NCI-H1092 (cell line): Measurements from ENCODE around the gene PTPRT.

Experiments used
- DNase-seq: peaks from one replicate; lab custom pipeline; 2025; lab: John Stamatoyannopoulos, UW

The PTPRT gene

GRCh38 chr20:42376131-42376530 lies 813.6 kb downstream of the PTPRT start:
- no peak for DNase-seq

DNA sequence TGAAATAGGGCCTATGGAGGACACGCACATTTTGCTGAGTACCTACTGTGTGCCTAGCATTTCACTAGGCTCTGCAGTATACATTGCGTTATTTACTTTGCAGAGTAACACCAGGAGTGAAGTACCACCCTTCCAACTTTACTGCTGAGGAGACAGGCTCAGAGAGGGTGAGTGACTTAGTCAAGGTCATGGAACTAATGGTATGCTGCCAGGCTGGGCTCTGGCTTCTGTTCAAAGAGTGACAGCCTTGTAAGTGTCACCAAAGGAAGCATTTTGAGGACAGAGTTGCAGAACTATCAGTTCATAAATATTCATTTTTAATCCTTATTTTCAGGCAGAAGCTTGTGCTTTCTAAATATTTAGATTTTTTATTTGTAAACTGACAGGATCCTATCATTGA lies 816.7 kb downstream of the PTPRT start:
- no peak for DNase-seq

- no peak for DNase-seq
Measured at GRCh38 chr20:42370075-42370474, 819.6 kb downstream of the PTPRT start.

GRCh38 chr20:42368910-42369309 lies 820.8 kb downstream of the PTPRT start:
- DNase-seq, result no peak

DNA sequence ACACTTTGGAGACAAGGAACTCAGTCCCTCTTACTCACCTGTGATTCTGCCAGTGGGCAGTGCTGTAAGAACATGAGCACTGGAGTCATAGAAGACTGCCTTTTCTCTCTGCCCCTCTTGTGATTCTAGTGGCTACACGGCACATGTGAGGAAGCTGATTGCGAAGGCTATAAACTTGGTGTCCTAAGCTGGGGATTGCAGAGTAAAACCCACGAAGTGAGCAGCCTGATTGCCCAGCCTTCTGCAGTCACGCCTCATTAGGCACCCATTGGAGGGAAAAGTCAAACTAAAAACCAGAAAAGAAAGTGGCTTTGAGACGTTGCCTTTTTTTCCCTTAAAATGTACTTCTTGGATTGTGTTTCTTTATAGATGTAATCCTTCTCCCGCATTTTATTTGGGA lies 823.1 kb downstream of the PTPRT start:
- no peak for DNase-seq

GRCh38 chr20:42364446-42364845 lies 825.3 kb downstream of the PTPRT start:
- DNase-seq, result no peak

DNA sequence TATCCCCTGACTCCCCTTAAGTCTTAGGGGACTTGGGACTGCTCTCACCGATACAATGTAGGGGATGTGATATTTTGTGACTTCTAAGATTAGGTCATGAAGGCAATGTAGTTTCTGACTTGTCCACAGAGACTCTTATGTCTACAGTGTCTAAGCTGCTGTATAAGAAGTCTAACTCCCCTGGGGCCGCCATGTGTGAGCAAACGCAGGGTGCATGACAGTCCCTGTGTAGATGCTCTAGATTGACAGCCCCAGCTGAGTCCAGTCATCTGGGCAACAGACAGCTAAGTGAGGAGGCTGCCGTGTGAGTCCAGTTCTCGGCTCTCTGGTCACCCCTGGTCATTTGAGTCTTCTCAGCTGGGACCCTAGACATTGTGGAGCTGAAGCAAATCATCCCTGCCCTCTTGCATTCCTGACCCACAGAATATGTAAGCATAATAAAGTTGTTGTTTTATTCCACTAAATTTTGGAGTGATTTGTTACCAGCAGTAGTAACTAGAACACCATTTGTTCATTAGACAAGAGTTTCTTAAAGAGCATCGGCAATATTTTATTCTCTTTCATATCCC lies 828.2 kb downstream of the PTPRT start:
- DNase-seq, result no peak

DNA sequence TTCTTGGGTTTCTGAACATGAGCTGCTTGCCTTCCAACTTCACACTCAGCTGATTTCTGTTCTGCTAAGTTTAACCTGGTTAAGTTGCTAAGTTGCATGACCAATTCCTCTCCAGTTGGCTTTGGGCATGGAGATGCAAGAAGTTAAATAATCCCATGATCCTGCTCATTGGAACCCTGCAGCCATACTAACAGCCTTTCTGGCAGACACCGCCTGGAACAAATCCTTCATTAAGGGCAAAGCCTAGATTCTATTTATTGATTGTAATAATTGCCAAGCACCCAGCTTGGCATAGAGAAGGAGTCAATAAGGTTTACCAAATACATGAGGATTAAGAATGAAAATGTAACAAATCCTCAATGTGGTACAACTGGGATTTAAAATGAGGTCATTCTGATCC lies 829.1 kb downstream of the PTPRT start:
- no peak for DNase-seq

DNA sequence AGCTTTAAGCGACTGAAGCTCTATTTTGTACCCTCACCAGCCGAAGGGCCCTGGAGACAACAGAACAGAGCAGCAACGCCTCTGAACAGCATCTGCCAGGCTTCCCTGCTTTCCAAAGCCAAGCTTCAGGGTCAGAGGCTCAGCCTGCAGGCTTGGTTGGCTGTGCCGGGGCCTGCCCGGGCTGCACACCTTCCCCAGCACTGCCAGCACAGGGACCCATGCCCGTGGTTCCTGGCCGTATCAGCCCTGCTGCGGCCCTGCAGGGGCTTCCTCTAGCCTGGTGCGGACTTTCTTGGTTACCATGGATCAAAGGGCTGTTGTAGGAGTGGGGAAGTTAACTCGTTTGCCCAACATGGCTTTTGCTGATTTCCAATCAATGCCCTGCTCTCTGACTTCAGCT lies 830.1 kb downstream of the PTPRT start:
- no peak for DNase-seq

- no peak for DNase-seq
Measured at GRCh38 chr20:42352096-42352495, 837.6 kb downstream of the PTPRT start.

DNA sequence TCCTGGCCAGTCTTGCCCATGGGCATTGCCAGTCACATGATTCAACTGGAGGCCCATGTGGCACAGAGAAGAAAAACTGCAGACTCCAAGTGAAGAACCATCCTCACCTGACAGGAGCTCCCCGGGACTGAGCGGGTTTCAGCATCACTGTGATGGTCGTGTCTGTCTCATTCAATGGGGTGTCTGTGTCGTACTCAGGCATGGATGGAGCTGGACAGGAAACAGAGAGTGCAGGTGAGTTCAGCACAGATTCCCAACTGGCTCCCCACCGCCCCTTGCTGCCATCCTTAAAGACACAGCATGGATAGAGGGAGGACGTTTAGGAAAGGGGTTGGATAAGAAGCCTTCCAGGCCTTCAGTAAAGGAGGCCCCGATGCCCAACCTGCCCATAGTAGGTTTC lies 839.2 kb downstream of the PTPRT start:
- DNase-seq, result no peak

DNA sequence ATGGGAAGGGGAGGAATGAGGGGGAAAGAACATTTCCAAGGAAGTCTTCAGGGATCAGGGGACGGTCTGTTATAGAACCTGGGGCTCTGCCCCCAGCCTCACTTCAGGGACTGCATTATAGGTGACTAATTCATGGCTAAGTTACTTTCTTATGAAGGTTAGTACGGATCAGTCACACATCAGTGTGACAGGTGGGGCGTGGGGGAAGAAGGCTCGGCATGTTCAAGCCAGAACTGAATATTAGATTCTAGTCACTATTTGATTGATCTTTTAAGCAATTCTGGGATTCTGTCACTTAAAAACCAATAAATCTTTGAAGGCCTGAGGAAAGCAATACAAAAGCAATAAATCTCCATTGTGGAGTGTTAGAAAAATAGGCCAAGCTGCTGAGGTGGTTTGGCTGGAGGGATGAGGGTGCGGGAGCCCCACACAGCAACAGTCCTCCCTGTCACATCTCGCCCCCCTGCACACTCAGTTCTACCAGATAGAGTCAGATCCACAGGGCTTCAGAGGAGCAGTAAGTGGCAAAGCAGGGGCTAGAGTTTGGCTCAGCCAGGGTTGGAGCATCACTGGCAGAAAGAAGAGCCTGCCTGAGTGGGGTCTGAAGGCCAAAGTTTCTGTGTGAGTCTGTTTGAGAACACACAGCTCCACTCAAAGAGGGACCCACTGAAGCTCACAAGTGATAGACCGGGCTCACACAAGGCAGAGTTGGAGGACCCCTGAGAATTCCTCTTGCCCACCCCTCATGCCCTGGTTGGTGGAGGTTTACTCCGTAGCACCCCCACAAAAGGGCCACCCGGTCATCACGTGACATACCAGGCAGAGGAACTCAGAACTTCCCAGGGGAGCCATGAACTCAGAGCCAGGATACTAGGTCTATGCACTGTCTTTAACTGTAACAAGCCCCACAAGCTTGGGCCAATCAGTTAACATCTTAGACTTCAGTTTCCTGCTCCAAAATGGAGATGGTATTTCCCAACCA lies 843.2 kb downstream of the PTPRT start:
- no peak for DNase-seq

- no peak for DNase-seq
Measured at GRCh38 chr20:42341654-42342053, 848.1 kb downstream of the PTPRT start.

GRCh38 chr20:42340368-42340767 lies 849.3 kb downstream of the PTPRT start:
- DNase-seq, result no peak

DNA sequence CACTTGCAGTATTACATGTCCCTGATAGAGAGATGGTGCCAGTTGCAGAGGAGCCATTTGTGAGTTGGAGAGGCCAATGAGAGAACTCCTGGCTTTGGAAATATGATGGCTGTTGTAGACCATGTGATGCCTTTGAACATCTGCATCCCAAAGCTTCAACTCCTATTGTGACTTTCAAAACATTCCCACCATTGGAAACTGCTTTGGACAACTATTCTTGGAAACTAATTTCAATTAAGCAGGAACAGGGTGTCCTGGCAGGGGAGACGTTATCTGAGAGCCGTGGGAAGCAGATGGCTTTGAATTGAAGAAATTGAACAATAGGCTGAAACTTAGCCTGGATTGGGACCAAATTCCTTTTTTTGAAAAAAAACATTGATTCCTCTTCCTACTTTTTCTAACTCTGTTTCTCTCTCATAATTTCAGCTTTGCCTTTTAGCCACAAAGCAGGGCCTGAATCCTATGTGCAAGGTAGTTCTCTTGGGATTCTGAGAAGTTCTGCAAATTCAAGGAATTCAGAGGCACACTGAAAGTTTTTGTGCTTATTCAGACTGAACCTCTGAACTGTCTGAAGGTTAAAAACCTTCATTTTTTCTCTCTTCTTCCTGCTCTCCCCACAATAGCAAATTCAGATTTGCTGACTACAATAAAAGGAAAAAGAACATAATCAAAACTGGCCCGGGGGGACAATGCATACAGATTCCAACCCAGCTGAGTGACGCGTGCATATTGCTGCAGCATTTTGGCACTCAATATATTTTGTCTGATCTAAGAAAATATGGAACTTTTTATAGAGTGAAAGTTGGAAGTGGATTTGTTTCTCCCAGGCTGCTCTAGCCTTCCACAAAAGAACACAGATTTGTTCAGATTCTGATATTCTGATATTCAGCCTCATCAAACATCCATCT lies 851.2 kb downstream of the PTPRT start:
- DNase-seq, result no peak

GRCh38 chr20:42336576-42336975 lies 853.1 kb downstream of the PTPRT start:
- DNase-seq, result no peak

- DNase-seq, result no peak
Measured at GRCh38 chr20:42319252-42320013, 870.3 kb downstream of the PTPRT start.

GRCh38 chr20:42313704-42314103 lies 876.0 kb downstream of the PTPRT start:
- no peak for DNase-seq

GRCh38 chr20:42309050-42309449 lies 880.7 kb downstream of the PTPRT start:
- DNase-seq, result no peak

DNA sequence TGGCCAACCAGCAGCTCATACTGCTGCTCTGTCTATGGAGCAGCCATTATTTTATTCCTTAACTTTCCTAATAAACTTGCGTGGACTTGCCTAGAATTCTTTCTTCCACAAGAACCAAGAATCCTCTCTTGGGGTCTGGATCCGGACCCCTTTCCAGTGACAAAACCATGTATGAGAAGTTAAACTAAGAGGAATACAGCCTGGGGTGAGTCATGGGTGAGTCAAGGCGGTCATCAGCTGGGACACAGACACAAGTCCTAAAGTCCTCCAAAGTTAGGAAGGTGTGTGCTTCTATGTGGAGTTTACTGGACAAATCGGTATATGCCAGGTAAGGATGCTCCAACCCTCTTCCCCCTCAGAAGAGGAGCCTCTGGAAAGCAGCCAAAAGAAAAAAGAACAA lies 881.5 kb downstream of the PTPRT start:
- no peak for DNase-seq

- no peak for DNase-seq
Measured at GRCh38 chr20:42295592-42295991, 894.1 kb downstream of the PTPRT start.

DNA sequence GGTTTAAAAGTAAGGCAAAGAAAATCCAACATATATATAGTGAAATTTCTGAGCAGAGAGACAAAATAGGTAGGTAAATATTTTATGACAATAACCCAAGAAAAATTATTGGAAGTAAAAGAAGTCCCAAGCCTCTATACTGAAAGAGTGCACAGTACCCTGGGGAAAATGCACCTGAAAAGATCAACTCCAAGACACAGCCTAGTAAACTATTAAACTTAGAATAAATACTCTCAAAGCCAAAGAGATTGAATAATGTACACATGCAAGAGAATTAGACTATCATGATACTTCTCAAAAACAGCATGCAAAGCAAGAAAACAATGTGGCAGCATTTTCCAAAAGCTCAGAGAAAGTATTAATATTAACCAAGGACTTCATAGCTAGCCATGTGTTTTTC lies 894.7 kb downstream of the PTPRT start:
- DNase-seq, result no peak
